K562 (cell line): Measurements from ENCODE around the gene HAS3. TPM values are rescaled to one million over a fixed set of nuclear protein-coding genes. Genes with fewer than 3 reads are reported as not detected.

Experiments used
- ATAC-seq: fragments of 200-7000 bp; cut with Tn5 transposase; 3 replicates; pipeline ENCODE4 v1.9.1; 2020; ENCODE audit warnings: moderate library complexity
- BruUV-seq: library from RNA; stranded (reverse); fragments of 400-500 nt; replicated peaks from 2 replicates; lab custom pipeline; 2021; lab: Mats Ljungman, UMichigan
- CTCF ChIA-PET: fragments of 300-600 bp; formaldehyde crosslinking; extraction: SDS; loops from one replicate; lab custom pipeline; 2021; ENCODE audit warnings: low intra/inter-chr PET ratio; lab: Yijun Ruan, JAX
- POLR2A ChIA-PET: fragments of 300-600, 350-650 bp; sonication (Branson Sonifier 250); formaldehyde crosslinking; extraction: SDS; loops from one replicate; lab custom pipeline; 2021; ENCODE audit warnings: antibody characterized with exemption, inconsistent platforms; lab: Yijun Ruan, JAX
- DNase-seq, 4 experiments: peaks; one replicate each; pipeline versions ENCODE4 v3.0.0 to v3.0.0-alpha.2; 2011 to 2018; ENCODE audit warnings: low spot score in 3 of 4, mixed read lengths in 3 of 4; ENCODE audit errors: extremely low read depth in 1 of 4
- FAIRE-seq: peaks from 2 replicates; lab custom pipeline; 2011; peaks lifted over from hg19 to GRCh38; lab: Jason Lieb, UNC
- H2AFZ ChIP-seq: 2 replicates; pipeline ENCODE4 v1.6.0; 2011; ENCODE audit warnings: low read depth, low read length, control low read depth, inconsistent platforms
- H3K27ac ChIP-seq: fragments of 200-600 bp; 3 replicates; pipeline ENCODE4 v1.8.0; 2011; ENCODE audit warnings: low read depth, mild to moderate bottlenecking, control low read depth, inconsistent platforms, low read length, moderate library complexity, mixed read lengths; ENCODE audit errors: extremely low read depth
- H3K27me3 ChIP-seq, 2 experiments: fragments of 300-600 bp in 1 of 2; 2 replicates in 1 of 2; 3 replicates in 1 of 2; pipeline versions ENCODE4 v1.6.0 to v1.8.0; 2011; ENCODE audit warnings: inconsistent platforms in 2 of 2, low read length in 2 of 2, mild to moderate bottlenecking in 1 of 2, mixed read lengths in 1 of 2, moderate library complexity in 1 of 2; ENCODE audit not compliant: control insufficient read depth in 2 of 2, insufficient read depth in 2 of 2
- H3K36me3 ChIP-seq: fragments of 300-600 bp; 3 replicates; pipeline ENCODE4 v1.8.0; 2011; ENCODE audit warnings: mild to moderate bottlenecking, low read length, inconsistent platforms; ENCODE audit not compliant: control insufficient read depth, insufficient read depth
- H3K4me1 ChIP-seq, 2 experiments: fragments of 200-600 bp in 1 of 2; replicated peaks in 1 of 2; 2 replicates in 1 of 2; 3 replicates in 1 of 2; pipeline versions ENCODE4 v1.5.1 to v1.8.0; 2011; ENCODE audit warnings: inconsistent platforms in 2 of 2, low read length in 2 of 2, mild to moderate bottlenecking in 1 of 2, mixed read lengths in 1 of 2, moderate library complexity in 1 of 2; ENCODE audit not compliant: control insufficient read depth in 2 of 2, insufficient read depth in 2 of 2
- H3K4me2 ChIP-seq: 2 replicates; pipeline ENCODE4 v1.6.1; 2011; ENCODE audit warnings: low read length, control low read depth, inconsistent platforms, mixed read lengths; ENCODE audit not compliant: insufficient read depth
- H3K4me3 ChIP-seq: fragments of 200-600 bp; sonication (generic), shearing (Covaris generic); 2 replicates; pipeline ENCODE4 v1.5.1; 2016; ENCODE audit warnings: control low read depth, inconsistent platforms
- H3K79me2 ChIP-seq: fragments of 200-600 bp; 3 replicates; pipeline ENCODE4 v1.8.0; 2011; ENCODE audit warnings: low read length, inconsistent platforms; ENCODE audit not compliant: control insufficient read depth, insufficient read depth
- H3K9ac ChIP-seq, 2 experiments: 2 replicates each; pipeline versions ENCODE4 v1.6.0 to v1.6.1; 2011; ENCODE audit warnings: low read depth in 2 of 2, low read length in 2 of 2, control low read depth in 1 of 2, inconsistent platforms in 1 of 2, mild to moderate bottlenecking in 1 of 2, mixed read lengths in 1 of 2; ENCODE audit not compliant: insufficient read depth in 1 of 2
- H3K9me1 ChIP-seq: one replicate; pipeline ENCODE4 v1.6.0; 2011; ENCODE audit warnings: inconsistent platforms, mild to moderate bottlenecking, low read length, moderate library complexity; ENCODE audit not compliant: control insufficient read depth, insufficient read depth
- H3K9me3 ChIP-seq: replicated peaks from 2 replicates; pipeline ENCODE4 v1.5.1; 2011; ENCODE audit warnings: low read depth, low read length, inconsistent platforms; ENCODE audit not compliant: control insufficient read depth, insufficient read depth
- H4K20me1 ChIP-seq: replicated peaks from 2 replicates; pipeline ENCODE4 v1.6.1; 2011; ENCODE audit warnings: low read length, inconsistent platforms, mixed read lengths; ENCODE audit not compliant: control insufficient read depth, insufficient read depth
- POLR2G ChIP-seq: fragments of 200-400 bp; formaldehyde crosslinking; IDR thresholded peaks from 2 replicates; pipeline ENCODE4 v1.6.1; 2017; ENCODE audit warnings: low read depth, mild to moderate bottlenecking, antibody characterized with exemption, low read length, moderate library complexity
- WGBS: fragments of 100-300 bp; shearing (Covaris generic); methylation state at CpG from one replicate; pipeline ENCODE4 v1.1.6; 2016; ENCODE audit warnings: low coverage, mixed read lengths; ENCODE audit not compliant: insufficient coverage; ENCODE audit errors: missing lambda C conversion rate; 5-methylcytosine and 5-hydroxymethylcytosine counted together
- in situ Hi-C: fragments of 300-500 bp; cut with MboI; formaldehyde crosslinking; loops from 4 replicates; pipeline ENCODE4 v1.15.0; 2018; ENCODE audit warnings: inconsistent platforms, mixed read lengths
- intact Hi-C: fragments of 100-400 bp; cut with micrococcal nuclease; formaldehyde crosslinking; loops from 2 replicates; pipeline ENCODE4 v1.14.2; 2022
- polyA plus RNA-seq, 8 experiments: library from polyadenylated mRNA; depleted of rRNA in 4 of 8; stranded (reverse) in 5 of 8; unstranded in 3 of 8; fragments of >200 nt; fragmentation: Nextera tagmentation in 2 of 8; fragmentation: Illumina TruSeq in 1 of 8; extraction: Ambion mirVana in 2 of 8; extraction: Trizol in 1 of 8; gene quantifications; 2 replicates each; pipeline versions ENCODE4 v1.2.1 to v1.2.3, GENCODE V29; 2011 to 2014; ENCODE audit warnings: inconsistent platforms in 1 of 8, missing spikeins in 1 of 8
- total RNA-seq, 7 experiments: library from RNA; depleted of rRNA in 6 of 7; stranded (reverse); fragments of >200 nt in 6 of 7; fragmentation: Illumina TruSeq in 2 of 7; extraction: Trizol in 2 of 7; gene quantifications; 2 replicates each; pipeline versions ENCODE4 v1.2.1 to v1.2.3, GENCODE V29; 2011 to 2021; ENCODE audit warnings: low replicate concordance in 1 of 7
- TF ChIP-seq, protein P1 (sequence below): fragments of 250-450 bp; sonication (Bioruptor Pico); IDR thresholded peaks from 2 replicates; pipeline ENCODE4 v1.5.0; 2021; ENCODE audit warnings: mild to moderate bottlenecking, borderline replicate concordance

HAS3 gene
- total and polyA plus RNA-seq, 9 of the 15 experiments (the other 6 are each of a cell fraction or from before 2014, with no cell fraction given) = 0.04 to 0.33 (median 0.13) TPM; not detected in 1

DNA sequence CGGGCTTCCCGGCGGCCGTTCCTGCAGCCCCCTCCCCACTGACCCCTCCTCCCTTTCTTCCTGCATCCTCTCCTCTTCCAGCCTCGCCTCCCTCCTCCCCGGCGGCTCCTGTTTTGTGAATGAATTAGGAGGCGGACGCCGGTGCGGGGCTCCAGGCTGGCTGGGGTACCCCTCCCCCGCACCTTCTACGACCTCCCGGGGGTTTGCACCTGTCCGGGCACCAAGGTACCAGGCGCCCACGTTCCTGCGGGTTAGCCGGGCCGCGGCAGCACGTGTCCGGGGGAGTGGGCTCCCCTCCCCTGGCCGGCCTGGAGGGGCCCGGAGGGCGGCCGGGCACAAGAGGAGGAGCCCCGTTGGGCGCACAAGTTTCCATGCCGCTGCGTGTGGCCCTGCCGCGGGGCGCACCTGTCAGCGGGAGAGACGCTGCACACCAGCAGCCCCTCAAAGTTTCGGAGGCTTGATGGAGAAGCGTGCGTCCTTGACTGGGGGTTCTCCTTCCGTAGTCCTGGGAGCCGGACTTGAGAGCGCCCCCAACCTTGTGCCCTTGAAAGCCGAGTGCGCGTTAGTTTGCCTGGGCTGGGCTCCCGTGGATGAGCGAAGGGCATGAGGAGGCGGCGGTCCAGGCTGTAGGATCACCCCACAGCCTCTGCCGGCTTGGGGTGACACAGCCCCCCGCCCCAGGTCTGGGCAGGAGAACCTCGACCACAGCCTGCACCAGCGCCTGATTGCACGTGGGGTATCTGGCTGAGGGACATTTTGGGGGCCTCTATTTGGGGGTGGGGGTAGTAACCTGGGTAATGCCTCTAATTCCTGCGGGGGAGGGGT, 1.2 kb downstream of the HAS3 start:
- Histone ChIP-seq H3K9me1 (no peaks in the 10 kb centered on the region), H3K9ac (peak overlapping the region in 1 of 2 experiments; percentile 92; a peak in 2 of 4 replicates), H4K20me1 (no peaks in the 10 kb centered on the region), H2AFZ (no peak overlapping the region), H3K79me2 (no peaks in the 10 kb centered on the region), H3K4me1 (peaks cover 0 to 29% of the 10 kb centered on the region in 2 experiments; a peak in 4 of 5 replicates), H3K4me3 (peak overlapping the region; percentile 65; the same call in 1 of the 2 replicates), H3K36me3 (peaks cover 3% of the 10 kb centered on the region; the same call in 2 of the 3 replicates), H3K27me3 (peaks cover 2 to 8% of the 10 kb centered on the region in 2 experiments; a peak in 1 of 5 replicates), H3K4me2 (no peak overlapping the region), H3K27ac (no peak overlapping the region), H3K9me3 (no peaks in the 10 kb centered on the region)
- ATAC-seq = no peak
- WGBS = 49% methylated on average over 21 of the region's 55 CpGs
- BruUV-seq = no TSS peak
- intact Hi-C loops (loop anchor here (5.0 kb wide), 2 partner anchors 119 to 259 kb away; no protein-coding TSS in a partner anchor), in situ Hi-C loops (no loop called here)
- DNase-seq = peak in 1 of 4 experiments; percentile 26
- ChIA-PET POLR2A (interaction anchor here (0.6 to 0.7 kb wide), 3 partner anchors 13 to 132 kb away, joined by 3 read pairs; no protein-coding TSS in a partner anchor), CTCF (interaction anchor here (2.9 kb wide), 1 partner anchor 204 kb away, joined by 20 read pairs; no protein-coding TSS in a partner anchor)
- TF ChIP-seq, protein P1, sequence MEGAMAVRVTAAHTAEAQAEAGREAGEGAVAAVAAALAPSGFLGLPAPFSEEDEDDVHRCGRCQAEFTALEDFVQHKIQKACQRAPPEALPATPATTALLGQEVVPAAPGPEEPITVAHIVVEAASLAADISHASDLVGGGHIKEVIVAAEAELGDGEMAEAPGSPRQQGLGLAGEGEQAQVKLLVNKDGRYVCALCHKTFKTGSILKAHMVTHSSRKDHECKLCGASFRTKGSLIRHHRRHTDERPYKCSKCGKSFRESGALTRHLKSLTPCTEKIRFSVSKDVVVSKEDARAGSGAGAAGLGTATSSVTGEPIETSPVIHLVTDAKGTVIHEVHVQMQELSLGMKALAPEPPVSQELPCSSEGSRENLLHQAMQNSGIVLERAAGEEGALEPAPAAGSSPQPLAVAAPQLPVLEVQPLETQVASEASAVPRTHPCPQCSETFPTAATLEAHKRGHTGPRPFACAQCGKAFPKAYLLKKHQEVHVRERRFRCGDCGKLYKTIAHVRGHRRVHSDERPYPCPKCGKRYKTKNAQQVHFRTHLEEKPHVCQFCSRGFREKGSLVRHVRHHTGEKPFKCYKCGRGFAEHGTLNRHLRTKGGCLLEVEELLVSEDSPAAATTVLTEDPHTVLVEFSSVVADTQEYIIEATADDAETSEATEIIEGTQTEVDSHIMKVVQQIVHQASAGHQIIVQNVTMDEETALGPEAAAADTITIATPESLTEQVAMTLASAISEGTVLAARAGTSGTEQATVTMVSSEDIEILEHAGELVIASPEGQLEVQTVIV (CRISPR knock-in tag) = no peak
- TF ChIP-seq POLR2G = peak; percentile 27; the same call in 1 of the 2 replicates
- FAIRE-seq = no peak
